ENCODE measurements around the gene ADAMTS5.

The ADAMTS5 gene

GRCh38 chr21:26967062-26967913, at the start of gene ADAMTS5:
ADAMTS5 (minus strand) TSS chr21:26967088; CDS start chr21:26966391, 697 bp downstream.
- DNase-seq (ENCODE audit: low read depth in 3 of 3), result no peak

DNA sequence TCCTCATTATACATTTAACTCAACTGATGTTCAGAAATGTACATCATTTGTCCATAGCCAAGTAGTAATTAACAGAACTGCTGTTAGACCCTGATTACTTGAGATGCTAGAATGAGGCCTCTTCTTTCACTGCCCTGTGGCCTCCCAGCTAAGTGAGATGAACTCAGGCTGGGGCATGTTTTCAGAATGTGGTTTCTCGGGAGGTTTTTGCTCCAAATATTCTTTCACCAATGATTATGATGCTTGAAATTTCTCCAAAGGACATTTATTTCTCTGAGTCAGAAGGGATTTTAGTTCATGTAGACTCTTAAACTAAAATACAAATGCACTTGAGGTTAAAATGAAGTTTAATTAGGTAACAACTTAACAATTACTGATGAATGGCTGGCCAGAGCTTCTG, 34.6 kb upstream of the ADAMTS5 start:
- DNase-seq (ENCODE audit: low read depth in 3 of 3), result no peak

DNA sequence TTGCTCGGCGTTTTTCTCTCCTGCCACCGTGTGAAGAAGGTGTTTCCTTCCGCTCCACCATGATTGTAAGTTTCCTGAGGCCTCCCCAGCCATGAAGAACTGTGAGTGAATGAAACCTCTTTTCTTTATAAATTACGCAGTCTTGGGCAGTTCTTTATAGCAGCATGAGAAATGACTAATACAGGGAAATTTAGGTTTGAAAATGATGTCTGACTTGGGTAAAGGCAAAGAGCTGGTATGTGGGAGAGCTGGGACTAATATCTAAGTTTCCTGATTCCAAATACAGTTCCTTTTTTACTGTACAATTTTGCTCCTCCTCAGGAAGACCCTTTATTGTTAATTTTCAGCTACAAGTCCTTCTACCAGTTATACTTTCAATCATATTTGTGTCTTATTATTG, 16.7 kb upstream of the ADAMTS5 start:
- DNase-seq (ENCODE audit: low read depth in 3 of 3), result no peak

DNA sequence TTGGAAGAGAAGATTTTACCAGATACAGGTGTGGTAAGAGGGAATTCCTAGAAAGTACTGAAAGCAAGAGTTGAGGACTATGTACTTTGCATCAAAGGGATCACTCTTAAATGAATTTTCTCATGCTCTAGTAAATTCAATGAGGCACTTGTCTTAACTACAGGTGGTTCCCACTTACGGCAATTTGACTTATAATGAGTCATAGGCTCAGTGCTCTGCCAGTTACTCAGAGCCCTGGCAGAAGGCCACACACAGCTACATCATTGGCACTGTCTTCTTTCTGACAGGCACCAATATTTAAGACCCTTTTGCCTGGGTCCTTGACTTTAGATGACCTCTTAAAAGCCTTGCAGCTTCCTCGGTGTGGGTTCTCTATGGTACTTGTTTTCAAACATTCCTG, 15.9 kb upstream of the ADAMTS5 start:
- DNase-seq (ENCODE audit: low read depth in 3 of 3), result no peak

DNA sequence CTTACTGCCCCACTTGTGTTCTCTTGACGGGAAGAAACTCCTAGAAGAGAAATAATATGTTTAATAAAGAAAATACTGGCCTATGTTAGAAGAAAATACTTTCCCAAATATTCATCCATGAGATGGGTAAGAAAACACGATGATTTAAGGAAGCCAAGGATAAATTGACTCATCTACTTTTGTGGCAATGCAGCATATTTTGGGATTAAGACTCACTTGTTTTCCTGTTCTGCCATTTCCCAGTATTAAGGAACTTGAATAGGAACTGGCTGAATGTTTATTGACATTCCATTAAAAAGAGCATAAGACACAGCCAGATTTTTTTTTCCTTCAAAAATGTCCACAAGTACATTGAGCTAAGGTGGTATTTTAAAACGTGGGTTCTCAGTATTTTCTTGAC, 10.9 kb upstream of the ADAMTS5 start:
- no peak for DNase-seq (ENCODE audit: low read depth in 3 of 3)

DNA sequence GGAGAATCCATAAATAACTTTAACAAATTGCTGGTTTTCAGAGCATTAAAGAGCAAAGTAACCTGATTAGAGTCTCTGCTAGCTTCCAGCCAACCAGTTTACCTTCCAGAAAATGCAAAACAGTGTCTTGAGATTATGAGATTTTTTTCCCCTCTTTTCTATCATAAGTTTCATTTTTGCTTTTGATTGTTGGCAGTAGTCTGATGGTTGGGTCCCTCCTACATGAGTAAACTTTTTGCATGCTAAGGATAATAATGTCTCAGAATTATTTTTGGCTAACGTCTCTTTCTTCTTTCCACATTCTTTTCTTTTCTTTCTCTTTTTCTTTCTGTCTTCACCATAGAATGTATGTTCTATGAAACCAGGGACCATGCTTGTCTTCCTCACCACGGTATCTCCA, 6.3 kb upstream of the ADAMTS5 start:
- DNase-seq (ENCODE audit: low read depth in 3 of 3), result no peak

DNA sequence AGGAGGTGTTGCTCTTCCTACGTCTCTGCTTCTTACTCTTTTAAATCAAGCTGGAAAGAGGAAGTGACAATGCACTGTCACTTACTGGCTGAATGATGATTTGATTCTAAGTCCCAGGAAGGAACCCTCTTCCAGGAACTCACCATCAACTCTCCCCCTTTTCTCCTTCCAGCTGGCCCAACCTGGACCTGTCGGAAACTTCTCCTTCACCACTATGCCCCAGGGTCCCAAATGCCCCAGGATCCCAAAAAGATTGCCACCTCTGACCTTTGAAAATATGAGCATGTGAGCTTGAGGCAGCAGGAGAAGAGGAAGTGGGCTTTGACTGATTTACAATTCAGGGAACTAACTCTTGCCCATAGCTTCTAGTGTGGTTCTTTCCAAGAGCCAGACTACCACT, 5.3 kb upstream of the ADAMTS5 start:
- no peak for DNase-seq (ENCODE audit: low read depth in 3 of 3)

DNA sequence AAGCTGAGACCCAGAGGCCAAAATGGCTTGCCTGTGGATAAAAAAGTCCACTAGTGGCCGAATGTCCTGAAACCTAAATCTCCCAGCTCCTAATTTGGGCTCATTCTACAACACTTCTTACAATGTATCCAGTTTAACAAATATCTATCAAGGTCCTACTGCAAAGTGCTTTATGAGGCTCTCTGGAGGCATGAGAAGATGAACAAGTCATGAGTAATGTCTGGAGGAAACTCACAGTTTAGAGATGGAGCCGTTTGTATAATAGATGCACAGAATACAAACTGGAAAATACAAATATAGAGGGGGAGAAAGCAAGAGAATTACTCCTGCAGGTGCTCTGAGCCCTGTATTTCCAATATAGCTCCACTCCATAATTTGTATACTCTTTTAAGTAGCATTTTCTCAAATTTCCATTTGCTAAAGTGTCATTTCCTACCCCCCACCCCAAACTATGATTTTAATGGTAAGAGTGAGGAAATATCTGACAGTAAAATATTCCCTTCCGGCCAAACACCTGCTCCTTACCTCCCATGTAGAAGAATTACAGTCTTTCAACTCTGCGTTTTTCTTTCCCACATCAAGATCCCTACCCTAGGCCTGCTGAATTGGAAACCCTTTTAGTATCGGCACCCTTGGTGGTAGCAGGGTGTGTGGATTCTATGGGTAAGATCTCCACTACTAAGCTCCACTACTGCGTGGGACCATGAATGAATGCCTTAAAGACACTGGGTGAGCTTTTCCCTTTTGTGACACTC, 3.3 kb upstream of the ADAMTS5 start:
- no peak for DNase-seq (ENCODE audit: low read depth in 3 of 3)

GRCh38 chr21:26966649-26967061, 233 bp downstream of the ADAMTS5 start:
- no peak for DNase-seq (ENCODE audit: low read depth in 3 of 3)

GRCh38 chr21:26965907-26966581, 844 bp downstream of the ADAMTS5 start:
- no peak for DNase-seq (ENCODE audit: low read depth in 3 of 3)

DNA sequence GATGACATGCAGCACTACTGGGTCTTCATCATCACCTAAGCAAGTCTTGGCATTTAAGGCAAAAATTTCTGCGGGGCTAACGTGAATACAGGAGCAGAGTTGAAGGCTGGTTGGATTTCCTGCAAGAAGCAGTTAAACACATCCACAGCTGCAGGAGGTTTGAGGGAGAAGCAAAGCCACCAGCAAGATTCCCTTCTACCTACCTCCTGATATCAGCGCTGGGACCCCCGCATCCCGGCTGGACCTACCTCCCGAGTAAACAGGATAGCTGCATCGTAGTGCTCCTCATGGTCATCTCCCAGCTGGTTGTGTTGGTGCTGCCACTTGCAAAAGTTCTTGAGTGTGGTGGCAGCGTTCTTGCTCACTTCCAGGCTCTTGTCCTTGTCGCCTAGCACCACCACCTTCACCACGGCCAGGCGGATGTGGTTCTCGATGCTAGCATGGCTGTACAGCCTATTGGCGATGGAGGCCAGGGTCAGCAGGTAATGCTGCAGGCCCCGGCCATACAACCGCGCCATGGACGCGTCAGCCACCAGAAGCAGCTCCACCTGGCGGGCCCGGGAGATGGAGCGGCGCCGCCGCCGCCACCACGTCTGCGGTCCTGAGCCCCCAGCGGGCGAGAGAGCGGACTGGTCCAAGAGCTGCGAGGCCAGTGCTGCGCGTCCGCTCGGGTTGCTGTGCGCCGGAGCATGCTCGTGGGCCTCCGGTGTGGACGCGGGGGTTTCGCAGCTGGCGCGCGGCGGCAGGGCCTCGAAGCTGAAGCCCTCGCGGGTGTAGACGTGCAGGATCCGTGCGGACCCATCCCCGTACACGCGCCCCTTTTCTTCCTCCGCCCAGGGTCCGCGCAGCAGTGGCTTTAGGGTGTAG, 1.6 kb downstream of the ADAMTS5 start:
- DNase-seq (ENCODE audit: low read depth in 3 of 3), result no peak

DNA sequence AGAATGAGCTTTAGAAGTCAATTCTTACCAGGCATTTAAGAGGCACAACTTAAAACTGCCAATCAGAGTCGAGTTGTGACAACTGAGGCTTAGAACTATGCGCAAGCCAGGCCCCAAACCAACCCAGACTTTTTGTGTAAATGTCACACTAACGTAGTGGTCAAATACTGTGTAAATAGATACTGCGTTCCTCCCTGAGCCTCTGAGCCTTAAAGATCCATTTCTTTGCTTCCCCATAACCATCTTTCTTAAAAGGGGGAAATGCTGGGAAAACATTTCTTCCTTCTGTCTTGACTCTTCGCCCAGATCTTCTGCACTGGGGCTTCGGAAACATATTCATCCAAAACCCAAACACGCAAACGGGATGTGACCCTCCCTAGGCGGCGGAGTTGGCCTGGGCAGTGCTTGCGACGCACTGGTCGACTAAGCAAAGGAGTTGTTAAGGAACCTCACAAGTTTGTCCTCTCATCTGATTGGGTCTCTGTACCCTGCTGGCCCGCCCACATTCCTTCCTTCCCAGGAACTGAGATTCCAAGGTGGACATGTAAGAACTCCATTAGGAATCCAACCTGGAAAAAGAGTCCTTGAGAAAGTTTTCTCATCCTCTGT, 2.6 kb downstream of the ADAMTS5 start:
- DNase-seq (ENCODE audit: low read depth in 3 of 3), result no peak

GRCh38 chr21:26962621-26963181, 4.2 kb downstream of the ADAMTS5 start:
- no peak for DNase-seq (ENCODE audit: low read depth in 3 of 3)

DNA sequence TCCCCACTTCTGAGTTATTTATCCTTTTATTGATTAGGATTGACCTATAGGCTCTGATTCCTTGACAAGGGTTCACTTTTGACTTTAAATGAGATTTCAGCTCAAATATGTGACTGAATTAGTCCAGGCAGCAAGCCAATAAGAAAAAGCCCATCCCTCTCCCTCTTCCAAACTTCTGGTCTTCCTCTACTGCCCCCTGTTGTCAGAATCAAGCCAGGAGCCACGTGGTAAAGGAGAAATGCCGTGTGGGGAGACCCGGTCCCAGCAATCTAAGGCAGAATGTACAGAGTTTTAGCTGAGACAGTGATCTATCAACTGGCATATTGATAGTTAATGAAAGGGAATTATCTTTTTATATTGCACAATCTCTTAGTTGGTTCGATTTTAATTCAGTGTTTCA, 5.2 kb downstream of the ADAMTS5 start:
- DNase-seq (ENCODE audit: low read depth in 3 of 3), result no peak

- no peak for DNase-seq (ENCODE audit: low read depth in 3 of 3)
Measured at GRCh38 chr21:26958788-26959187, 8.1 kb downstream of the ADAMTS5 start.

GRCh38 chr21:26956813-26957212, 10.1 kb downstream of the ADAMTS5 start:
- DNase-seq (ENCODE audit: low read depth in 3 of 3), result no peak

DNA sequence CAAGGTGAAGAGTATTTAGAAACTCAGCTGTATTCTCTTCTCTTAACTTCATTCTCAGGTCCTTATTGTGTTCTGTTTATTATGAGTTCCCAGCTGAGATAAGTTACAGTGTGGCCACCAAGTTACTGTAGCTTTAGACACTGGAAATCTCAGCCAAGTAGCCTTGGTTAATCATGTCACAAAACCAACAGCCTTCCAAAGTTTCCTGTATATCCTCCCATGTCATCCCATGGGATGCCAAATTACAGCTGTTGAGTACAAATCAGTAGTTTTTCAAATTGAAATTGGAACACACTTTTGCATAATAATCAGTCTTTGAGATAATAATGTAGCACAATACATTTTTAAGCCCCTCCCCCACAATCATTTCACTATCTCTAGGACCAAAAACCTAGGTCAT, 10.7 kb downstream of the ADAMTS5 start:
- DNase-seq (ENCODE audit: low read depth in 3 of 3), result no peak

DNA sequence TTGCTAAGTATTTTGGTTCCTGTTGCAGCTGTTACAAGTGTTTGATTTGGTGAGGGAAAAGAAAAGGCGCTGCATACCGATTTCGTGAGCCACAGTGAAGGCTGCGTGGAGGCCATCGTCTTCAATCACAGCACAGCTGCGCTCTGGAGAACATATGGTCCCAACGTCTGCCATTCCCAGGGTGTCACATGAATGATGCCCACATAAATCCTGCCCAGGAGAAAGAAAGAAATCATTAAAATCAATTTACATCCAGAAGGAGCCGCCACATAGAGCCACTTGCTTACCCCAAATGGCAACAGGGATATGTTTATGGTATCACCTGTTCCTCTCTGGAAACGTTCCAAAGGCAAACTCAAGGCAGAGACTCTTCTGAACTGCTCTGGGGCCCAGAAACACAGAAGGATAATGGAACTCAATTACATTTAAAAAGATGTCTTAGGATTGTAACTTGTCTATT, 12.2 kb downstream of the ADAMTS5 start:
- DNase-seq (ENCODE audit: low read depth in 3 of 3), result no peak

DNA sequence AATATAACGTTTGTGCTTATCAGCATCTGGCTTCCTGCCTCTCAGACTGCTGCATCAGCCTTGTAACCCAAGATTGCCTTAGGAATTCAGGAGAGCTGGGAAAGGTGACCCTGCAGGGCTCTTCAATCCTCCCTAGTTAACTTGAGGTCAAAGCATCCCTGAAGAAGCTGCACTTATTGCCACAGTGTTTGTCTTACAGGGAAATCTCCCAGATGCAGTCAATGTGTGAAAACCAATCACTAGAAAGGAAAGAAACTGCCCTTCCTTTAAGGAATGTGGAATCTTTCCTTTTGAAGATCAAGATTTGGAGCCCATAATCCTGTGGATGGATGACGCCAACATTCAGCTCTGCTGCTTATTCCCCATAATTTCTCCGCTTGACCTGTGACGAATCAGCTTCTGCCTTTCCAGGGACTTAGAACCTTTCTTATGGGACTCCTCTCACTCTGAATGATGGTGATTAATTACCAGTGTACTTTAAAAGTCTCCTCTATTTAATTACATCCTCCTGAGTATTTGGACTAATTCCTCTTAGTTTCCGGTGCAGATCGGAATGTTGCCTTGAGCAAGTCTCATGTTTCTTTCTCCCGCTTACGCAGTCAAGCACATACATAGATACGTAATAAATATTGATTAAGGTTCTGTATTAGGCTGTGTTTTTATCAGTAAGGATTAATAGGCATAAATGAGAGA, 14.4 kb downstream of the ADAMTS5 start:
- DNase-seq (ENCODE audit: low read depth in 3 of 3), result no peak

GRCh38 chr21:26949830-26950229, 17.1 kb downstream of the ADAMTS5 start:
- DNase-seq (ENCODE audit: low read depth in 3 of 3), result no peak

Data from stimulated activated CD4-positive, alpha-beta T cell treated with anti-CD3 and anti-CD28 coated beads, TNF-alpha, amount 100 ng/mL, for 48 hours (primary cell).